ENCODE results near the gene LCN2.

The LCN2 gene

GRCh38 chr9:128136816-128137793 lies 12.1 kb upstream of the LCN2 start:
- TF ChIP-seq CTCF (IDR thresholded peaks at IDR 0.05; ENCODE audit: extremely low read depth, missing control alignments) = no peak
- DNase-seq (ENCODE audit: low spot score) = no peak

DNA sequence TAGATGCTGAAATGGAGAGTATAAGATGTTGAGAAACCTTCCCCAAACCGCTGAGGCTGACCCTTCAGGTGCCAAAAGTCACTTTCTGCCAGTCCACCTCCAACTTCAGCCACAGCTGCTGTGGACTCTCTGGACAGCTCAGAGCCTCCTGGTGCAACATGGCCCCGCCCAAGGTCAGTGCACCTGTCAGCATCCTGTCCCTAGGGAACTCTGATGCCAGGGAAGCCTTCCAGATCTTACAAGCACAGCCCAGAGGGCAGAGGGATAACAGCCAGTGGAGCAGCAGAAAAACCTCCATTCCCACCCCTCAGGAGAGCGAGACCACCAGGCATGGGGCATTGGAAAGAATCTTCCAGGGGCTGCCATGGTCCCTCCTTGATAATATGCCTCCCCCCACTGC lies 11.3 kb upstream of the LCN2 start:
- TF ChIP-seq CTCF (IDR thresholded peaks at IDR 0.05; ENCODE audit: extremely low read depth, missing control alignments) = no peak

GRCh38 chr9:128139621-128140020 lies 9.6 kb upstream of the LCN2 start:
- no peak for TF ChIP-seq CTCF (IDR thresholded peaks at IDR 0.05; ENCODE audit: extremely low read depth, missing control alignments)
- DNase-seq (ENCODE audit: low spot score) = no peak

More for the DNA sequence above, 11.3 kb upstream of the LCN2 start:
- no peak for DNase-seq (ENCODE audit: low spot score)

GRCh38 chr9:128141604-128142003 lies 7.6 kb upstream of the LCN2 start:
- no peak for TF ChIP-seq CTCF (IDR thresholded peaks at IDR 0.05; ENCODE audit: extremely low read depth, missing control alignments)
- no peak for DNase-seq (ENCODE audit: low spot score)

DNA sequence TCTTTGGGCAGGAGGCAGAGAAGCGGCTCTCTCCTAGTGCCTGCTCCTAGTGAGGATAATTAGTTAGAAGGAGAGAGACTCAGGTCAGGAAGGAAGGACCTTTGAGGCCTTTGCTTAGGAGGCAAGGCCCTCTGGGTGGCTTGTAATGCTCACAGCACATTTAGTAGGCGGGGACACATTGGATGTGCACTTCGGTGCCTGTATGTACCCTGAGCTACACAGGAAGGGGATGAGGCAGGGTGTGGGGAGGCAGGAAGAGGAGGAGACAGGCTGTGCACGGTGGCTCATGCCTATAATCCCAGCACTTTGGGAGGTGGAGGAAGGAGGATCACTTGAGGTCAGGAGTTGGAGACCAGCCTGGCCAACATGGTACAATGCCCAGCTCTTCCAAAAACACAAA lies 7.2 kb upstream of the LCN2 start:
- no peak for DNase-seq (ENCODE audit: low spot score)
- no peak for TF ChIP-seq CTCF (IDR thresholded peaks at IDR 0.05; ENCODE audit: extremely low read depth, missing control alignments)

GRCh38 chr9:128142596-128142995 lies 6.7 kb upstream of the LCN2 start:
- TF ChIP-seq CTCF (IDR thresholded peaks at IDR 0.05; ENCODE audit: extremely low read depth, missing control alignments) = no peak
- no peak for DNase-seq (ENCODE audit: low spot score)

GRCh38 chr9:128143525-128144238 lies 5.6 kb upstream of the LCN2 start:
- no peak for DNase-seq (ENCODE audit: low spot score)
- no peak for TF ChIP-seq CTCF (IDR thresholded peaks at IDR 0.05; ENCODE audit: extremely low read depth, missing control alignments)

Data from GM20000 (cell line).